DOHH2 (cell line): ENCODE results near the gene LDLRAD4.

ENCODE experiments used
- EZH2phosphoT487 ChIP-seq: fragments of 200-600 bp; sonication (generic); IDR thresholded peaks from 2 replicates; pipeline ENCODE4 v1.6.1; 2017; ENCODE audit warnings: borderline replicate concordance, mild to moderate bottlenecking, antibody characterized with exemption, low read length, moderate library complexity, mixed read lengths
- TF ChIP-seq, protein P1 (sequence below): fragments of 200-600 bp; sonication (generic); IDR thresholded peaks from one replicate; pipeline ENCODE4 v1.5.1; 2014; ENCODE audit warnings: antibody characterized with exemption, mild to moderate bottlenecking, low read depth, low read length; ENCODE audit not compliant: poor library complexity, severe bottlenecking

GRCh38 chr18:13281406-13281805 is 62.8 kb downstream of the LDLRAD4 start:
- TF ChIP-seq, protein P1, sequence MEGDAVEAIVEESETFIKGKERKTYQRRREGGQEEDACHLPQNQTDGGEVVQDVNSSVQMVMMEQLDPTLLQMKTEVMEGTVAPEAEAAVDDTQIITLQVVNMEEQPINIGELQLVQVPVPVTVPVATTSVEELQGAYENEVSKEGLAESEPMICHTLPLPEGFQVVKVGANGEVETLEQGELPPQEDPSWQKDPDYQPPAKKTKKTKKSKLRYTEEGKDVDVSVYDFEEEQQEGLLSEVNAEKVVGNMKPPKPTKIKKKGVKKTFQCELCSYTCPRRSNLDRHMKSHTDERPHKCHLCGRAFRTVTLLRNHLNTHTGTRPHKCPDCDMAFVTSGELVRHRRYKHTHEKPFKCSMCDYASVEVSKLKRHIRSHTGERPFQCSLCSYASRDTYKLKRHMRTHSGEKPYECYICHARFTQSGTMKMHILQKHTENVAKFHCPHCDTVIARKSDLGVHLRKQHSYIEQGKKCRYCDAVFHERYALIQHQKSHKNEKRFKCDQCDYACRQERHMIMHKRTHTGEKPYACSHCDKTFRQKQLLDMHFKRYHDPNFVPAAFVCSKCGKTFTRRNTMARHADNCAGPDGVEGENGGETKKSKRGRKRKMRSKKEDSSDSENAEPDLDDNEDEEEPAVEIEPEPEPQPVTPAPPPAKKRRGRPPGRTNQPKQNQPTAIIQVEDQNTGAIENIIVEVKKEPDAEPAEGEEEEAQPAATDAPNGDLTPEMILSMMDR: no peak
- TF ChIP-seq EZH2phosphoT487: no peak
